GM21390 (cell line): ENCODE data around the gene KHDC1.
"Not testable (repeated sequence)": the region's sequence is repeated elsewhere in the genome, so short reads cannot be mapped to it uniquely, and the experiment has no call there.

Experiments used
- ATAC-seq: cut with Tn5 transposase; IDR thresholded peaks from one replicate; pipeline ENCODE4 v1.9.1; 2021; ENCODE audit not compliant: unreplicated experiment

Gene KHDC1

GRCh38 chr6:73262671-73263569 lies at the start of gene KHDC1:
KHDC1 (minus strand) TSS chr6:73263196; CDS start chr6:73242517, 20,679 bp downstream.
- ATAC-seq, result peak; percentile 94

GRCh38 chr6:73310503-73310845 lies 47.5 kb upstream of the KHDC1 start:
- ATAC-seq, result not testable (repeated sequence)

GRCh38 chr6:73309785-73310502 lies 46.9 kb upstream of the KHDC1 start:
- ATAC-seq, result peak; percentile 95

- ATAC-seq, result no peak
Measured at GRCh38 chr6:73309535-73309784, 46.5 kb upstream of the KHDC1 start.

- ATAC-seq, result no peak
Measured at GRCh38 chr6:73308712-73309534, 45.9 kb upstream of the KHDC1 start.

- peak; percentile 43 for ATAC-seq
Measured at GRCh38 chr6:73303773-73304172, 40.8 kb upstream of the KHDC1 start.

- ATAC-seq, result no peak
Measured at GRCh38 chr6:73302339-73302738, 39.3 kb upstream of the KHDC1 start.

GRCh38 chr6:73299151-73299971 lies 36.4 kb upstream of the KHDC1 start:
- no peak for ATAC-seq

- ATAC-seq, result no peak
Measured at GRCh38 chr6:73293331-73293730, 30.3 kb upstream of the KHDC1 start.

- ATAC-seq, result no peak
Measured at GRCh38 chr6:73290435-73290834, 27.4 kb upstream of the KHDC1 start.

- no peak for ATAC-seq
Measured at GRCh38 chr6:73286752-73287151, 23.8 kb upstream of the KHDC1 start.

GRCh38 chr6:73285674-73286283 lies 22.8 kb upstream of the KHDC1 start:
- ATAC-seq, result no peak

GRCh38 chr6:73282871-73283270 lies 19.9 kb upstream of the KHDC1 start:
- ATAC-seq, result no peak

GRCh38 chr6:73281684-73282083 lies 18.7 kb upstream of the KHDC1 start:
- ATAC-seq, result not testable (repeated sequence)

- not testable (repeated sequence) for ATAC-seq
Measured at GRCh38 chr6:73269296-73269695, 6.3 kb upstream of the KHDC1 start.

GRCh38 chr6:73268896-73269295 lies 5.9 kb upstream of the KHDC1 start:
- ATAC-seq, result not testable (repeated sequence)

GRCh38 chr6:73264446-73264845 lies 1.4 kb upstream of the KHDC1 start:
- no peak for ATAC-seq

GRCh38 chr6:73263570-73263909 lies 544 bp upstream of the KHDC1 start:
- peak; percentile 8 for ATAC-seq

GRCh38 chr6:73258721-73259120 lies 4.3 kb downstream of the KHDC1 start:
- ATAC-seq, result no peak

GRCh38 chr6:73254323-73254722 lies 8.7 kb downstream of the KHDC1 start:
- ATAC-seq, result not testable (repeated sequence)
